Uterus (tissue), 2 donors: ENCODE data around the gene ERCC6L2.

Experiments used
- POLR2A ChIP-seq, 2 donors: fragments of 450-650 bp; IDR thresholded peaks; one replicate each; pipeline ENCODE4 v1.6.1; 2016; ENCODE audit warnings: antibody characterized with exemption in 2 of 2, mild to moderate bottlenecking in 1 of 2, moderate library complexity in 1 of 2
- TF ChIP-seq, protein P1 (sequence below), 4 experiments: fragments of 200-600 bp in 2 of 4; fragments of 450-650 bp in 2 of 4; sonication (generic) in 2 of 4; IDR thresholded peaks; one replicate each; pipeline ENCODE4 v1.5.1; 2016 to 2019; ENCODE audit warnings: antibody characterized with exemption in 4 of 4, mild to moderate bottlenecking in 2 of 4, moderate library complexity in 1 of 4

DNA sequence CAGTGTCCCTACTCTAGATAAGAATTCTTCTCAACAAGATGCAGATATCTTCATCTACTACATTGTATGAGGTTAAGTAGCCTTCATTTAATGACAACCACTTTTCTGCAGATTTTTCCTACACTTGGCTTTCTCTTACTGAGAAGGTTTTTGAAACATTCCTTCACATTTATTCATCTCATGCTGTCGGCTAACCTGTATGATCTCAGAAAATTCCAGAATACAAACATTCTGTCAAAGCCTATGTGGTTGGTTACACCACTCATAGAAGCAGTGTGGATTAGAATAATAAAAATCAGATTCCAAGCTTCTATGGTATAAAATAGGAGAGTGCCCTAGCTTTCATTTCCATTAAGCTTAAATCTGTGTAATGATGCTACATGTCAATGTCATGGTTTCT is 39.4 kb upstream of the ERCC6L2 start:
- TF ChIP-seq, protein P1, sequence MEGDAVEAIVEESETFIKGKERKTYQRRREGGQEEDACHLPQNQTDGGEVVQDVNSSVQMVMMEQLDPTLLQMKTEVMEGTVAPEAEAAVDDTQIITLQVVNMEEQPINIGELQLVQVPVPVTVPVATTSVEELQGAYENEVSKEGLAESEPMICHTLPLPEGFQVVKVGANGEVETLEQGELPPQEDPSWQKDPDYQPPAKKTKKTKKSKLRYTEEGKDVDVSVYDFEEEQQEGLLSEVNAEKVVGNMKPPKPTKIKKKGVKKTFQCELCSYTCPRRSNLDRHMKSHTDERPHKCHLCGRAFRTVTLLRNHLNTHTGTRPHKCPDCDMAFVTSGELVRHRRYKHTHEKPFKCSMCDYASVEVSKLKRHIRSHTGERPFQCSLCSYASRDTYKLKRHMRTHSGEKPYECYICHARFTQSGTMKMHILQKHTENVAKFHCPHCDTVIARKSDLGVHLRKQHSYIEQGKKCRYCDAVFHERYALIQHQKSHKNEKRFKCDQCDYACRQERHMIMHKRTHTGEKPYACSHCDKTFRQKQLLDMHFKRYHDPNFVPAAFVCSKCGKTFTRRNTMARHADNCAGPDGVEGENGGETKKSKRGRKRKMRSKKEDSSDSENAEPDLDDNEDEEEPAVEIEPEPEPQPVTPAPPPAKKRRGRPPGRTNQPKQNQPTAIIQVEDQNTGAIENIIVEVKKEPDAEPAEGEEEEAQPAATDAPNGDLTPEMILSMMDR (IDR thresholded peaks at IDR 0.05) = no peak
- no peak for TF ChIP-seq POLR2A (IDR thresholded peaks at IDR 0.05)
